Bronchial smooth muscle cell (primary cell): ENCODE measurements around the gene KLK13. TPM values are rescaled to one million over a fixed set of nuclear protein-coding genes. Genes with fewer than 3 reads are reported as not detected.

ENCODE experiments used
- total RNA-seq: library from RNA; depleted of rRNA; stranded (reverse); fragments of >200 nt; gene quantifications from 2 replicates; pipeline ENCODE4 v1.2.1, GENCODE V29; 2014

The KLK13 gene, protein sequence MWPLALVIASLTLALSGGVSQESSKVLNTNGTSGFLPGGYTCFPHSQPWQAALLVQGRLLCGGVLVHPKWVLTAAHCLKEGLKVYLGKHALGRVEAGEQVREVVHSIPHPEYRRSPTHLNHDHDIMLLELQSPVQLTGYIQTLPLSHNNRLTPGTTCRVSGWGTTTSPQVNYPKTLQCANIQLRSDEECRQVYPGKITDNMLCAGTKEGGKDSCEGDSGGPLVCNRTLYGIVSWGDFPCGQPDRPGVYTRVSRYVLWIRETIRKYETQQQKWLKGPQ
- total RNA-seq, result not detected in 2 replicates

DNA sequence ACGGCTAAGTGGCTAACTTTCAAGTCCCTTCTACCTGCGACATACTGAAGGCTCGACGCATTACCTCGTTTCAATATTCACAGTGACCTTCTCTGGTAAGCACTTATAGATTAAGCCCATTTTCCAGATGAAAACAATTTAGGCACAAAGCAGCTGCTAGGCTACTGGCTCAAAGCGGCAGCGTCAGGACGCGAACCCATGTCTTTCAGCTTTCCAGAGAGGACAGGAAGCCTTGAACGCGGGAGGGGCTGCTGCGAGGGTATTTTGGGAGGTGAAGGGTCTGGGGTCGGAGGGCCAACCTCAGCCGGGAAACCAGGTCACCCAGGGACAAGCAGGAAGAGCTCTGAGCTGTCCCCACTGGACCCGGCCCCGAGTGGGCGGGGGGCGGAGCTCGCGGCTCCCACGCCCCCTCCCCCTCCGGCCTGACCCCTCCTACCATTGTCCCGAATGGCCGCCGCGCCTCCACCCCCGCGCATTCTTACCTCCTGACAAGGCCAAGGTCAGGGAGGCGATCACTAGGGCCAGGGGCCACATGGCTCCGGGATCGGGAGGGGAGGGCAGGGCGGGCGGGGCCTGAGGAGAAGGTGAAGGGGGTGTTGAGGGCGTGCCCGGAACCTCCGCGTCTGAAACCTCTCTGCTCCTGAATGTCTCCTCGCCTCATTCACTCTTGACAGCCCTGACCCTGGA, at the start of gene KLK13:
Gene KLK13, minus strand, starts transcription at position 559 of the 687 bp plus-strand sequence. Its CDS starts 25 bp downstream, at position 534.

DNA sequence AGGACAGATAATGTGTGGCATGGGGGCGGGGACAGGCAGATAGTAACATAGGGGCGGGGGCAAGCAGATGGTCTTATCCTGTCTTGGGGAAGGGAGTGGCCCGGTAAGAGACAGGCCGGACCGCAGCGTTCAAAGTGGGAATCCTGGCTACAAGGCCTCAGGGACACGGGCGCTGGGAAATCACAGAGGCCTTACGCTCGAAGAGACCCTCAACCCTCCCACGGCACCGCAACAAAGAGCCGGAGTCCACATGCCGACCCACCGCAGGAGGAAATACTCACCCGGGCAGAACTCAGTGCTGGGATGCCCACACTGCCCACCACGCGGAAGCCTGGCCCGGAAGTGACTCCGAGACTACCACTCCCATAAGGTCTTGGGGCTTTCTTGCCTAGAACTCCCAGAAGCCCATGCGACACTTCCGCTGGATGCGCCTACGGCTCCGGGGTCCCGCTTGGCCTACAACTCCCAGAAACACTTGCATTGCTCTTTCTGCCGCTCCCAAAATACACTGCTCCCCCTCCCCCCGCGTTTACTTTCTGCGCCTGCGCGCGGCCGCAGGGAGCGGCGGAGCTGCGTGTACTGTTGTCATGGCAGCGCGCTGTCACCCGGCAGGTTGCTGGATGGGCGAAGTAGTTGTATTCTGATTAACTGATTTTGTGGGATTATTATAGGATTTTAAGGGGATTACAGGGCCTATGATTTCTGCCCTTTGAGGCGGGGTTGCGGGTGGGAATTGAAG, 43.3 kb upstream of the KLK13 start, which contains the start of gene CTU1:
Gene CTU1, minus strand, starts transcription at position 344 of the 739 bp plus-strand sequence. CDS start 3,840 bp downstream, outside the sequence.

DNA sequence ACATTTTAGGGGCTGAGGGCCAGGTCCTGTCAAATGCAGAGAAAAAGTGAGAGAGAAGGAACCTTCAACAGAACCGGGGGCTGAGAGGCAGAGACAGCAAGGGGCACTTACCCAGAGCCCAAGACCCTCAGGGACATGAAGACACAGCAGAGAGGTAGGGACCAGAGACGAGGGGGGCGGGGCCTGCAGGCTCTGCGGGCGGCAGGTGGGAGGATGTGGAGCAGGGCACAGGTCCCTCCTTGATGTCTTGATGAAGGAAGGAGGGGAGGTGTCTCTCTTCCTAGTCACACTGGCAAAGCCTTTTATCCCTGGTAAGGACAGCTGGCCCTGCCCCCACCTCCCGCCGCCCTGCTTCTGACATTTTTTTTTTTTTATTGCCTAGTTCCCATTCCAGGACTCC, 17.7 kb upstream of the KLK13 start, which contains the start of gene KLK14:
Gene KLK14, minus strand, starts transcription at position 277 of the 400 bp plus-strand sequence. Its CDS starts 273 bp downstream, at position 4.

DNA sequence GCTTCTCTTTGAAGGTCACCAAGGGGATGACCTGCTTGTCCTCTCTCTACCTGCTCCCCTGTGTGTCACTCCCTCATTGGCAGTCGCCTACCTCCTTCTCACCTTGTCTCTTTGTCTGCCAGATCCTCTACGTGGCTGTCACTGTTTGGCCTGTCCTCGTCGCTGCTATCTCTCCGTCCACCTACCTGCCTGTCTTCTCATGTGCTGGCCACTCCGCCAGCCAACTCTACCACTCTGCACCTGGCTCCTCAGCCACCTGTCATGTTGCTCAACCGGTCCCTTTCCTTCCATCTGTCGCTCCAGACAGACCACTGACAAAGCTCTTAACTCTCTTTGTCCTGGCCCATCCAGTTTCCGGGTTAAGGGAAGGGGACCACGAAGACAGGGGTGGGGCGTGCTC, 30.2 kb downstream of the KLK13 start, which contains the start of gene KLK12:
Gene KLK12, minus strand, starts transcription at position 299 of the 400 bp plus-strand sequence. CDS start 381 bp downstream, outside the sequence.

DNA sequence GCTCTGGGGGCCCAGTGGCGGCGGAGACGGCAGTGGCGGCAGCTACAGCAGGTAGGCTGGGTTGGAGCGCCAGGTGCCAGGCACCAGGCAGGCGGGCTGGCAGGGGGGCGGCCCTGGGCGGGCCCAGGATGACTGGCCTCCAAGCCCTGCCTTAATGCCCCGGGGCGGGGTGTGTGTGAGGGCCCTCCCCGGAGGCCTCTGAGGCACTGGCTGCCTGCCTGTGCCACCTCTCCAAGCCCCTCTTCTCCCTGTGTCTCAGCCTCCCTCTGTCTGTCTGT, 38.4 kb downstream of the KLK13 start, which contains the start of gene KLK11:
Gene KLK11, minus strand, starts transcription at position 63 of the 278 bp plus-strand sequence. CDS start 985 bp downstream, outside the sequence.

DNA sequence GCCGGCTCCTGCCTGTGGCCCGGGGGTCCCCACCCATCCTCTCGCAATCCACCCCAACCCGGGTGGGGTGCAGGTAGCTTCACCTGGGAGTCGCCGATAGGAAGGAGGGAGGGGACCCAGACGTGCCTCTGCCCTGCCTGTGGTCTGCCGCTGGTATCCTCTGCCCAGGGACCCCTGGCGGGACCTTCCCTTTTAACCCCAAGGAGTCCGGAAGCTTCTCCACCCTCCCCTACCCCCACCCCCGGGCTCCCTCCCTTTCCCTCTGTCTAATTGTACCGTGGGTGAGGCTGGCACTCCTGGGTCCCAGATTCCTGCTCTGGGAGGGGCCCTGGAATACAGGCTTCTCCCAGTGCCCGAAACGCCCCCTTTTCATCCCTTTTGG, 45.4 kb downstream of the KLK13 start, which contains the start of gene KLK10:
Gene KLK10, minus strand, starts transcription at position 166 of the 382 bp plus-strand sequence. CDS start 579 bp downstream, outside the sequence.

Other genes with a start within 250 kb of the KLK13 start
- gene KLK1, start 241.3 kb downstream of the KLK13 start, total RNA-seq, result not detected in 2 replicates
- 0.09 TPM in 1 of 2 replicates, not detected in the other for gene KLK15, start 231.5 kb downstream of the KLK13 start, total RNA-seq
- gene KLK3, start 210.2 kb downstream of the KLK13 start, total RNA-seq, result 0.09 TPM in 1 of 2 replicates, not detected in the other
- gene KLK2, start 191.7 kb downstream of the KLK13 start, total RNA-seq, result not detected in 2 replicates
- not detected in 2 replicates for gene KLK4, start 153.7 kb downstream of the KLK13 start, total RNA-seq
- 0.34 TPM in 1 of 2 replicates, not detected in the other for gene KLK5, start 112.1 kb downstream of the KLK13 start, total RNA-seq
- gene KLK6, start 95.5 kb downstream of the KLK13 start, total RNA-seq, result not detected in 2 replicates
- not detected in 2 replicates for gene KLK7, start 81.2 kb downstream of the KLK13 start, total RNA-seq
- gene KLK8, start 63.5 kb downstream of the KLK13 start, total RNA-seq, result not detected in 2 replicates
- gene KLK10, start 45.4 kb downstream of the KLK13 start, total RNA-seq, result not detected in 2 replicates
- 0.17 TPM in 1 of 2 replicates, not detected in the other for gene KLK11, start 38.5 kb downstream of the KLK13 start, total RNA-seq
- not detected in 2 replicates for gene KLK12, start 30.1 kb downstream of the KLK13 start, total RNA-seq
- gene KLK14, start 17.8 kb upstream of the KLK13 start, total RNA-seq, result not detected in 2 replicates
- 2.4 and 4.3 TPM in 2 replicates for gene CTU1, start 43.3 kb upstream of the KLK13 start, total RNA-seq
- gene SIGLEC9, start 59.8 kb upstream of the KLK13 start, total RNA-seq, result under 0.01 TPM in 1 of 2 replicates, not detected in the other
- not detected in 2 replicates for gene SIGLEC7, start 77.2 kb upstream of the KLK13 start, total RNA-seq
- not detected in 2 replicates for gene CD33, start 160.0 kb upstream of the KLK13 start, total RNA-seq
- not detected in 2 replicates for gene SIGLECL1, start 186.0 kb upstream of the KLK13 start, total RNA-seq
- not detected in 2 replicates for gene IGLON5, start 246.6 kb upstream of the KLK13 start, total RNA-seq